Measurements from ENCODE around the gene PAX4. TPM values are rescaled to one million over a fixed set of nuclear protein-coding genes. Genes with fewer than 3 reads are reported as not detected.

PAX4 gene, protein sequence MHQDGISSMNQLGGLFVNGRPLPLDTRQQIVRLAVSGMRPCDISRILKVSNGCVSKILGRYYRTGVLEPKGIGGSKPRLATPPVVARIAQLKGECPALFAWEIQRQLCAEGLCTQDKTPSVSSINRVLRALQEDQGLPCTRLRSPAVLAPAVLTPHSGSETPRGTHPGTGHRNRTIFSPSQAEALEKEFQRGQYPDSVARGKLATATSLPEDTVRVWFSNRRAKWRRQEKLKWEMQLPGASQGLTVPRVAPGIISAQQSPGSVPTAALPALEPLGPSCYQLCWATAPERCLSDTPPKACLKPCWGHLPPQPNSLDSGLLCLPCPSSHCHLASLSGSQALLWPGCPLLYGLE
- not detected in 2 replicates for total RNA-seq

GRCh38 chr7:127618042-127618441 lies at the start of gene PAX4:
TSS of gene PAX4 (minus strand) at chr7:127618142. CDS start at chr7:127615928, 2,214 bp downstream.

GRCh38 chr7:127651556-127652332 lies 33.8 kb upstream of the PAX4 start, which contains the start of gene SND1:
TSS of gene SND1 (plus strand) at chr7:127652194. CDS start at chr7:127652374, 180 bp downstream.

DNA sequence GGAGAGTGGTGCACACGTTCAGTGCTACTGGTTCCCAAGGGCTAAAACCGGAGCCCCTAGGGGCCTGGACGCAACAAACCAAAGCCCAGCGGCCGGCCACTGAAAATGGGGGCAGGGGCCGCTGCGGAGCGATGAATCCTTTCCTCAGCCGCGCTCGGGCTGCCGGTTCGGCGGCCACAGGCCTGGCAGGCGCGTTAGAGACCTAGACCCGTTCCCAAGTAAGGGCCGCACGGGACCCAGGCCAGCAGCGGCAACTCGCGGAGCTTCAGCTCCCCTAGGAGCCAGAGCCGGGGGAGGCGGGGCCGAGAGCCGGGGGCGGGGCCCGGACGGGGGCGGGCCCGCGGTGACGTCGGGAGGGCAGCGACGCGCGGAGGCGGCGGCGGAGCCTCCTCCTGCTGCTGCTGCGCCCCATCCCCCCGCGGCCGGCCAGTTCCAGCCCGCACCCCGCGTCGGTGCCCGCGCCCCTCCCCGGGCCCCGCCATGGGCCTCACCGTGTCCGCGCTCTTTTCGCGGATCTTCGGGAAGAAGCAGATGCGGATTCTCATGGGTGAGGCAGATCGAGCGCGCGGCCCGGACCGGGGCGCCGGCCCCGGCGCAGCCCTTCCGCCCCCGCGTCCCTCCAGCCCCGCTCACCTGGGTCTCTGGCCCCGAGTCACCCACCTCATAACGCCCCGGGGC lies 29.8 kb downstream of the PAX4 start, which contains the start of gene ARF5:
ARF5 (plus strand) TSS at position 393 of the 678 bp plus-strand sequence; CDS start at position 481, 88 bp downstream.

DNA sequence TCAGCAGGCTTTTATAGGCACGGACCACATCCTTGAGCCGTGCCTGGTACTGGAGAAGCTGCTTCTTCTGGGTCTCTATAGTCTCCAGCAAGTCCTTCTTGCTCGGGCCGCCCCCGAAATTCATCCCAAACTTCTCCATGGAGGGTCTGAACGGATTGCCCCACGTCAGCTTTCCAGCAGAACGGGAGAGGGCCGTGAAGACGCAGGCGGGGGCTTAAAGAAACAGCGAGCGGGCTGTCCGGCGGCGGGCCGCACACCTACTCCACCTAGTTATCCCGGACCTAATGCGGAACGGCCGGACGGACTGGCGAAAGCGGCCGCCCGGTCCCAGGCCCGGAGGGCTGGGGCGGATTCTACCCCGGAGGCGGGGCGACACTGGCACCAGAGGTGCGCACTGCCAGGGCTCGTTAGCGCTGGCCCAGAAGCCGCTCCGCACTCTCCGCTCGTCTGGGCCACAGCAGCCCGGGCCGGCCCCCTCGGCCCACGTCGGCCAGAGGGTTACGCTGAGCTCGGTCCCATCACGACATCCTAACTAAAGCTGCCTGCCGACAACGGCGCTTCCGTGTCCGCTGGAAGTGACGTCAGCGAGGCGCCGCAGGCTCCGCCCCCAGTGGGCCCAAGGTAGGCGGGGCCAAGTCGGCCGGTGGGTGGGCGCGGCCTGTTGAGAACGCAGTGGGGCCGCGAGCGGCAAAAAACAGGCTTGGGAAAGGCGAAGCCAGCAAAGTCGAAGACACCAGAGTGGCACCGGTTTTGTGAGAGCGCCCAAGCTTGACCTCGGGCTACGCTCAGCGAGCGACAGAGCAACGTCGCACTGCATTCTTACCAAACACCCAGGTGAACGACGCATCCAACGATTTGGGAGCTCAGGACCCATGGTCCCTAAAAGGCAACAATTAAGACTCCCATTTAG lies 32.6 kb downstream of the PAX4 start, which contains the start of gene GCC1:
GCC1 (minus strand) TSS at position 553 of the 910 bp plus-strand sequence; CDS start at position 139, 414 bp downstream.

Other genes with a start within 250 kb of the PAX4 start
- gene ZNF800, start 225.4 kb downstream of the PAX4 start, total RNA-seq: 10.2 and 14.2 TPM in 2 replicates
- gene GCC1, start 32.5 kb downstream of the PAX4 start, total RNA-seq: 16.5 and 19.5 TPM in 2 replicates
- gene ARF5, start 29.7 kb downstream of the PAX4 start, total RNA-seq: 243 and 260 TPM in 2 replicates
- gene FSCN3, start 24.4 kb downstream of the PAX4 start, total RNA-seq: 1.9 and 2.1 TPM in 2 replicates
- 198 and 245 TPM in 2 replicates for gene SND1, start 34.1 kb upstream of the PAX4 start, total RNA-seq

Measured in pericardium fibroblast (primary cell).